ENCODE data around the gene CLP1.
A peak's percentile ranks its signal among the peaks of the same experiment; 100 is the strongest.
"Not testable (repeated sequence)": the region's sequence is repeated elsewhere in the genome, so short reads cannot be mapped to it uniquely, and the experiment has no call there.

CLP1 gene

GRCh38 chr11:57651408-57651807 is 6.2 kb upstream of the CLP1 start:
- peaks cover 32% of the 10 kb centered on the region for H3K4me1 ChIP-seq (ENCODE audit: control insufficient read depth, low read length)
- no peaks in the 10 kb centered on the region for H3K36me3 ChIP-seq (ENCODE audit: control insufficient read depth, low read length)
- H3K4me3 ChIP-seq (ENCODE audit: low read length), result no peak overlapping the region
- no peaks in the 10 kb centered on the region for H3K79me2 ChIP-seq (ENCODE audit: control insufficient read depth, low read length)
- H3K4me2 ChIP-seq (ENCODE audit: low read length), result no peak overlapping the region
- no peak overlapping the region for H3K27ac ChIP-seq (ENCODE audit: low read depth, low read length)
- no peaks in the 10 kb centered on the region for H4K20me1 ChIP-seq (ENCODE audit: control insufficient read depth, insufficient read depth, low read depth, low read length)
- H3K9me3 ChIP-seq (ENCODE audit: control insufficient read depth, insufficient read depth, low read length), result no peaks in the 10 kb centered on the region
- no peaks in the 10 kb centered on the region for H3K9me2 ChIP-seq (replicated peaks; ENCODE audit: control insufficient read depth, low read length)
- TF ChIP-seq EZH2phosphoT487 (IDR thresholded peaks at IDR 0.05; ENCODE audit: borderline replicate concordance, low read length), result no peak
- TF ChIP-seq CTCF (IDR thresholded peaks at IDR 0.05; ENCODE audit: low read depth, low read length, poor library complexity, severe bottlenecking), result no peak
- H3F3A ChIP-seq (ENCODE audit: control insufficient read depth, insufficient read depth), result no peaks in the 10 kb centered on the region
- peaks cover 41% of the 10 kb centered on the region for H3K27me3 ChIP-seq (ENCODE audit: control insufficient read depth, low read length)

- H3K9me2 ChIP-seq (replicated peaks; ENCODE audit: control insufficient read depth, low read length); H3K4me3 ChIP-seq (ENCODE audit: low read length); H3F3A ChIP-seq (ENCODE audit: control insufficient read depth, insufficient read depth); H3K9me3 ChIP-seq (ENCODE audit: control insufficient read depth, insufficient read depth, low read length); H3K27ac ChIP-seq (ENCODE audit: low read depth, low read length); H4K20me1 ChIP-seq (ENCODE audit: control insufficient read depth, insufficient read depth, low read depth, low read length); H3K4me2 ChIP-seq (ENCODE audit: low read length); H3K36me3 ChIP-seq (ENCODE audit: control insufficient read depth, low read length); H3K79me2 ChIP-seq (ENCODE audit: control insufficient read depth, low read length): not testable (repeated sequence)
- Histone ChIP-seq H3K4me1 (ENCODE audit: control insufficient read depth, low read length) (peaks cover 40% of the 10 kb centered on the region), H3K27me3 (ENCODE audit: control insufficient read depth, low read length) (peaks cover 33% of the 10 kb centered on the region)
Measured at GRCh38 chr11:57652230-57652629, 5.3 kb upstream of the CLP1 start.

- 0 out of 2 replicates have a peak overlapping the region, but pooled peaks have one; percentile 2 for H3K4me3 ChIP-seq (ENCODE audit: low read length)
- no peak overlapping the region for H3K27ac ChIP-seq (ENCODE audit: low read depth, low read length)
- H3K79me2 ChIP-seq (ENCODE audit: control insufficient read depth, low read length), result peaks cover 2% of the 10 kb centered on the region
- no peaks in the 10 kb centered on the region for H3F3A ChIP-seq (ENCODE audit: control insufficient read depth, insufficient read depth)
- TF ChIP-seq CTCF (IDR thresholded peaks at IDR 0.05; ENCODE audit: low read depth, low read length, poor library complexity, severe bottlenecking) (no peak), EZH2phosphoT487 (IDR thresholded peaks at IDR 0.05; ENCODE audit: borderline replicate concordance, low read length) (no peak)
- no peaks in the 10 kb centered on the region for H4K20me1 ChIP-seq (ENCODE audit: control insufficient read depth, insufficient read depth, low read depth, low read length)
- no peaks in the 10 kb centered on the region for H3K9me3 ChIP-seq (ENCODE audit: control insufficient read depth, insufficient read depth, low read length)
- peaks cover 40% of the 10 kb centered on the region for H3K4me1 ChIP-seq (ENCODE audit: control insufficient read depth, low read length)
- no peaks in the 10 kb centered on the region for H3K9me2 ChIP-seq (replicated peaks; ENCODE audit: control insufficient read depth, low read length)
- H3K27me3 ChIP-seq (ENCODE audit: control insufficient read depth, low read length), result peaks cover 29% of the 10 kb centered on the region
- H3K4me2 ChIP-seq (ENCODE audit: low read length), result peak overlapping the region; percentile 50
- peaks cover under 1% of the 10 kb centered on the region; the same call in 1 of the 2 replicates for H3K36me3 ChIP-seq (ENCODE audit: control insufficient read depth, low read length)
Measured at GRCh38 chr11:57652662-57653061, 4.9 kb upstream of the CLP1 start.

- peak overlapping the region; percentile 50 for H3K4me2 ChIP-seq (ENCODE audit: low read length)
- no peaks in the 10 kb centered on the region for H4K20me1 ChIP-seq (ENCODE audit: control insufficient read depth, insufficient read depth, low read depth, low read length)
- H3K36me3 ChIP-seq (ENCODE audit: control insufficient read depth, low read length), result peaks cover 4% of the 10 kb centered on the region; the same call in 1 of the 2 replicates
- H3K27ac ChIP-seq (ENCODE audit: low read depth, low read length), result no peak overlapping the region
- H3K4me1 ChIP-seq (ENCODE audit: control insufficient read depth, low read length), result peaks cover 37% of the 10 kb centered on the region
- TF ChIP-seq EZH2phosphoT487 (IDR thresholded peaks at IDR 0.05; ENCODE audit: borderline replicate concordance, low read length), result no peak
- TF ChIP-seq CTCF (IDR thresholded peaks at IDR 0.05; ENCODE audit: low read depth, low read length, poor library complexity, severe bottlenecking), result no peak
- peaks cover 7% of the 10 kb centered on the region for H3K79me2 ChIP-seq (ENCODE audit: control insufficient read depth, low read length)
- H3K9me3 ChIP-seq (ENCODE audit: control insufficient read depth, insufficient read depth, low read length), result no peaks in the 10 kb centered on the region
- H3K27me3 ChIP-seq (ENCODE audit: control insufficient read depth, low read length), result peaks cover 24% of the 10 kb centered on the region
- H3K4me3 ChIP-seq (ENCODE audit: low read length), result 0 out of 2 replicates have a peak overlapping the region, but pooled peaks have one; percentile 2
- H3K9me2 ChIP-seq (replicated peaks; ENCODE audit: control insufficient read depth, low read length), result no peaks in the 10 kb centered on the region
- no peaks in the 10 kb centered on the region for H3F3A ChIP-seq (ENCODE audit: control insufficient read depth, insufficient read depth)
Measured at GRCh38 chr11:57653163-57653562, 4.4 kb upstream of the CLP1 start.

Measured in DOHH2 (cell line).